Mucosa of rectum (tissue), 2 donors: ENCODE results near the gene NRM.
"Not testable (repeated sequence)": the region's sequence is repeated elsewhere in the genome, so short reads cannot be mapped to it uniquely, and the experiment has no call there.

Experiments used
- H3K27ac ChIP-seq, 2 donors: one replicate each; pipeline ENCODE4 v1.7.0; 2013; ENCODE audit warnings: inconsistent platforms in 2 of 2, low read depth in 2 of 2, low read length in 2 of 2
- H3K27me3 ChIP-seq, 2 donors: one replicate each; pipeline ENCODE4 v1.7.0; 2013; ENCODE audit warnings: low read length in 2 of 2; ENCODE audit not compliant: control insufficient read depth in 2 of 2, insufficient read depth in 2 of 2
- H3K36me3 ChIP-seq, 2 donors: one replicate each; pipeline ENCODE4 v1.7.0; 2013; ENCODE audit warnings: low read length in 2 of 2; ENCODE audit not compliant: control insufficient read depth in 2 of 2, insufficient read depth in 2 of 2
- H3K4me1 ChIP-seq, 2 donors: one replicate each; pipeline ENCODE4 v1.7.0; 2013; ENCODE audit warnings: low read length in 2 of 2, mild to moderate bottlenecking in 1 of 2; ENCODE audit not compliant: control insufficient read depth in 2 of 2, insufficient read depth in 2 of 2
- H3K4me3 ChIP-seq, 2 donors: one replicate each; pipeline ENCODE4 v1.7.0; 2013; ENCODE audit warnings: low read length in 2 of 2
- H3K9ac ChIP-seq, 2 donors: one replicate each; pipeline ENCODE4 v1.7.0; 2013; ENCODE audit warnings: low read length in 2 of 2, low read depth in 1 of 2, mild to moderate bottlenecking in 1 of 2
- H3K9me3 ChIP-seq, 2 donors: one replicate each; pipeline ENCODE4 v1.7.0; 2013; ENCODE audit warnings: low read length in 2 of 2; ENCODE audit not compliant: control insufficient read depth in 2 of 2
- donor health status: healthy.
- donor health status: Normal muscosa, but diverticular disease.

The NRM gene

GRCh38 chr6:30725713-30726505 lies 35.1 kb upstream of the NRM start:
- Histone ChIP-seq H3K9me3 (no peaks in the 10 kb centered on the region), H3K9ac (peak overlapping the region in 1 of 2 donors; percentile 54), H3K27me3 (no peaks in the 10 kb centered on the region), H3K27ac (no peak overlapping the region), H3K36me3 (peaks cover 55 to 71% of the 10 kb centered on the region in 2 donors), H3K4me3 (no peak overlapping the region), H3K4me1 (peaks cover 17 to 19% of the 10 kb centered on the region in 2 donors)

- H3K36me3 ChIP-seq: peaks cover 49 to 63% of the 10 kb centered on the region in 2 donors
- H3K27ac ChIP-seq: no peak overlapping the region
- H3K4me1 ChIP-seq: peaks cover 10 to 15% of the 10 kb centered on the region in 2 donors
- H3K9me3 ChIP-seq: no peaks in the 10 kb centered on the region
- H3K27me3 ChIP-seq: no peaks in the 10 kb centered on the region
- H3K4me3 ChIP-seq: no peak overlapping the region
- no peak overlapping the region for H3K9ac ChIP-seq
These were observed 34.3 kb upstream of the NRM start for GRCh38 chr6:30724906-30725667.

- H3K4me3 ChIP-seq, H3K27me3 ChIP-seq, H3K9ac ChIP-seq, H3K9me3 ChIP-seq, H3K27ac ChIP-seq: not testable (repeated sequence)
- H3K36me3 ChIP-seq: peaks cover 40 to 53% of the 10 kb centered on the region in 2 donors
- H3K4me1 ChIP-seq: peaks cover 15 to 18% of the 10 kb centered on the region in 2 donors
These were observed 33.3 kb upstream of the NRM start for GRCh38 chr6:30723843-30724741.

GRCh38 chr6:30723159-30723842 lies 32.5 kb upstream of the NRM start:
- peaks cover 15 to 19% of the 10 kb centered on the region in 2 donors for H3K4me1 ChIP-seq
- peaks cover 37 to 53% of the 10 kb centered on the region in 2 donors for H3K36me3 ChIP-seq
- not testable (repeated sequence) for H3K9me3 ChIP-seq, H3K27me3 ChIP-seq, H3K4me3 ChIP-seq, H3K27ac ChIP-seq
- peak overlapping the region in 1 of 2 donors; percentile 36 for H3K9ac ChIP-seq

GRCh38 chr6:30722280-30723112 lies 31.7 kb upstream of the NRM start:
- H3K36me3 ChIP-seq: peaks cover 32 to 45% of the 10 kb centered on the region in 2 donors
- no peaks in the 10 kb centered on the region for H3K27me3 ChIP-seq
- H3K4me1 ChIP-seq: peaks cover 15 to 22% of the 10 kb centered on the region in 2 donors

GRCh38 chr6:30722025-30722279 lies 31.2 kb upstream of the NRM start:
- peaks cover 31 to 42% of the 10 kb centered on the region in 2 donors for H3K36me3 ChIP-seq
- H3K9ac ChIP-seq: peak overlapping the region; percentile 70 to 78
- peak overlapping the region; percentile 80 to 81 for H3K4me3 ChIP-seq
- peaks cover 15 to 23% of the 10 kb centered on the region in 2 donors for H3K4me1 ChIP-seq
- H3K9me3 ChIP-seq, H3K27me3 ChIP-seq: not testable (repeated sequence)
- peak overlapping the region; percentile 92 to 95 for H3K27ac ChIP-seq

More at GRCh38 chr6:30722280-30723112, 31.7 kb upstream of the NRM start:
- Histone ChIP-seq H3K9ac (peak overlapping the region; percentile 36 to 78), H3K9me3 (no peaks in the 10 kb centered on the region), H3K4me3 (peak overlapping the region; percentile 53 to 80), H3K27ac (peak overlapping the region; percentile 38 to 95)

GRCh38 chr6:30721198-30722024 lies 30.6 kb upstream of the NRM start:
- Histone ChIP-seq H3K9me3 (no peaks in the 10 kb centered on the region), H3K9ac (peak overlapping the region; percentile 87 to 95), H3K4me1 (peaks cover 19 to 29% of the 10 kb centered on the region in 2 donors), H3K36me3 (peaks cover 31 to 38% of the 10 kb centered on the region in 2 donors), H3K4me3 (peak overlapping the region; percentile 87 to 96), H3K27ac (peak overlapping the region; percentile 93 to 95), H3K27me3 (no peaks in the 10 kb centered on the region)

- Histone ChIP-seq H3K36me3 (peaks cover 28 to 33% of the 10 kb centered on the region in 2 donors), H3K4me1 (peaks cover 19 to 31% of the 10 kb centered on the region in 2 donors), H3K27ac (peak overlapping the region; percentile 93 to 95), H3K9ac (peak overlapping the region; percentile 87 to 95), H3K4me3 (peak overlapping the region; percentile 87 to 96), H3K9me3 (no peaks in the 10 kb centered on the region), H3K27me3 (no peaks in the 10 kb centered on the region)
These were observed 30.0 kb upstream of the NRM start for GRCh38 chr6:30720738-30721197.
